Measurements from ENCODE around the gene TMSB4X. TPM values are rescaled to one million over a fixed set of nuclear protein-coding genes. Genes with fewer than 3 reads are reported as not detected.

The TMSB4X gene
- total RNA-seq, 1 experiment from 2014 or later, result 2,595 TPM

DNA sequence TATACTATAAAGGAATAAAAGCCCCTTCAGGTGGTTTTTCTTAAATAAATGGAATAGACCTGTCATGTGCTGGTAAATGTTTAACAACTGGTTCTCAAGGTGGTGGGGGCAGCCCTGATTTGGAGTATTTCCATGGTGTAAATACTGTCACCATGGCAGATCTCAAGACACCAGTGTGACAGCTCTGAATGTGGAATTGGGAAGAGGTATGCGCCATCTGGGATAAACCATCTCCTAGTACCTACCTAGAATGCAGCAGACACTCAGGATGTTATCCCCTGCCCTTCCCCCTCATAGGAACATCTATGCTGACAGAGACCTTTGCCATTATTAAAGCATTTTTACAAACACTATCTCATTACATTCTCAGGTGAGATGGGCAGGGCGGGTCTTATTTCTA, 26.4 kb upstream of the TMSB4X start:
- no peak for TF ChIP-seq IRF2 (CRISPR knock-in tag; IDR thresholded peaks at IDR 0.05; ENCODE audit: borderline replicate concordance, low read depth)
- TF ChIP-seq AR (CRISPR knock-in tag; IDR thresholded peaks at IDR 0.05), result no peak
- ATAC-seq (no peak), DNase-seq (ENCODE audit: low spot score) (no peak)
- Mint-ChIP-seq H3K27ac (no peak overlapping the region), H3K27me3 (ENCODE audit: low read depth) (no peaks in the 10 kb centered on the region), H3K9me3 (no peaks in the 10 kb centered on the region), H3K36me3 (no peaks in the 10 kb centered on the region), H3K4me1 (peaks cover 31% of the 10 kb centered on the region), H3K4me3 (no peak overlapping the region)
- CTCF ChIA-PET, result no interaction called here
- POLR2A ChIA-PET, result no interaction called here

GRCh38 chrX:12949205-12949926, 25.5 kb upstream of the TMSB4X start:
- DNase-seq (ENCODE audit: low spot score), result no peak
- no peak overlapping the region for H3K4me3 Mint-ChIP-seq
- no peak overlapping the region for H3K27ac Mint-ChIP-seq
- no peaks in the 10 kb centered on the region for H3K9me3 Mint-ChIP-seq
- ChIA-PET CTCF (interaction anchor here (0.9 to 1.3 kb wide), 2 partner anchors 21 to 539 kb away, joined by 3 to 4 read pairs; no protein-coding TSS in a partner anchor), POLR2A (no interaction called here)
- TF ChIP-seq ZNF263 (CRISPR knock-in tag; IDR thresholded peaks at IDR 0.05; ENCODE audit: low read depth) (no peak), GABPB1 (CRISPR knock-in tag; IDR thresholded peaks at IDR 0.05) (no peak), NFE2L1 (CRISPR knock-in tag; IDR thresholded peaks at IDR 0.05) (no peak), GRHL2 (CRISPR knock-in tag; IDR thresholded peaks at IDR 0.05; ENCODE audit: insufficient replicate concordance, severe bottlenecking) (no peak), EMX1 (CRISPR knock-in tag; IDR thresholded peaks at IDR 0.05) (no peak), ARID4B (CRISPR knock-in tag; IDR thresholded peaks at IDR 0.05; ENCODE audit: borderline replicate concordance) (no peak), NR3C1 (CRISPR knock-in tag; conservative IDR thresholded peaks at IDR 0.05; ENCODE audit: low read depth) (no peak), IRF2 (CRISPR knock-in tag; IDR thresholded peaks at IDR 0.05; ENCODE audit: borderline replicate concordance, low read depth) (no peak)
- TF ChIP-seq, protein P1, sequence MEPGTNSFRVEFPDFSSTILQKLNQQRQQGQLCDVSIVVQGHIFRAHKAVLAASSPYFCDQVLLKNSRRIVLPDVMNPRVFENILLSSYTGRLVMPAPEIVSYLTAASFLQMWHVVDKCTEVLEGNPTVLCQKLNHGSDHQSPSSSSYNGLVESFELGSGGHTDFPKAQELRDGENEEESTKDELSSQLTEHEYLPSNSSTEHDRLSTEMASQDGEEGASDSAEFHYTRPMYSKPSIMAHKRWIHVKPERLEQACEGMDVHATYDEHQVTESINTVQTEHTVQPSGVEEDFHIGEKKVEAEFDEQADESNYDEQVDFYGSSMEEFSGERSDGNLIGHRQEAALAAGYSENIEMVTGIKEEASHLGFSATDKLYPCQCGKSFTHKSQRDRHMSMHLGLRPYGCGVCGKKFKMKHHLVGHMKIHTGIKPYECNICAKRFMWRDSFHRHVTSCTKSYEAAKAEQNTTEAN (CRISPR knock-in tag; IDR thresholded peaks at IDR 0.05), result no peak
- H3K36me3 Mint-ChIP-seq, result no peaks in the 10 kb centered on the region
- peaks cover 31% of the 10 kb centered on the region for H3K4me1 Mint-ChIP-seq
- no peak for ATAC-seq
- no peaks in the 10 kb centered on the region for H3K27me3 Mint-ChIP-seq (ENCODE audit: low read depth)

- H3K4me1 Mint-ChIP-seq, result peaks cover 27% of the 10 kb centered on the region
- H3K4me3 Mint-ChIP-seq, result no peak overlapping the region
- no peaks in the 10 kb centered on the region for H3K36me3 Mint-ChIP-seq
- no peaks in the 10 kb centered on the region for H3K9me3 Mint-ChIP-seq
- ATAC-seq, result no peak
- ChIA-PET POLR2A (no interaction called here), CTCF (interaction anchor here (0.9 to 1.3 kb wide), 2 partner anchors 20 to 538 kb away, joined by 3 to 4 read pairs; no protein-coding TSS in a partner anchor)
- H3K27ac Mint-ChIP-seq, result no peak overlapping the region
- no peaks in the 10 kb centered on the region for H3K27me3 Mint-ChIP-seq (ENCODE audit: low read depth)
- no peak for DNase-seq (ENCODE audit: low spot score)
- TF ChIP-seq IRF1 (CRISPR knock-in tag; IDR thresholded peaks at IDR 0.05) (no peak), HMGA2 (CRISPR knock-in tag; IDR thresholded peaks at IDR 0.05) (no peak), FOXK1 (CRISPR knock-in tag; IDR thresholded peaks at IDR 0.05) (no peak), SOX15 (CRISPR knock-in tag; IDR thresholded peaks at IDR 0.05) (no peak)
- TF ChIP-seq, protein P2, sequence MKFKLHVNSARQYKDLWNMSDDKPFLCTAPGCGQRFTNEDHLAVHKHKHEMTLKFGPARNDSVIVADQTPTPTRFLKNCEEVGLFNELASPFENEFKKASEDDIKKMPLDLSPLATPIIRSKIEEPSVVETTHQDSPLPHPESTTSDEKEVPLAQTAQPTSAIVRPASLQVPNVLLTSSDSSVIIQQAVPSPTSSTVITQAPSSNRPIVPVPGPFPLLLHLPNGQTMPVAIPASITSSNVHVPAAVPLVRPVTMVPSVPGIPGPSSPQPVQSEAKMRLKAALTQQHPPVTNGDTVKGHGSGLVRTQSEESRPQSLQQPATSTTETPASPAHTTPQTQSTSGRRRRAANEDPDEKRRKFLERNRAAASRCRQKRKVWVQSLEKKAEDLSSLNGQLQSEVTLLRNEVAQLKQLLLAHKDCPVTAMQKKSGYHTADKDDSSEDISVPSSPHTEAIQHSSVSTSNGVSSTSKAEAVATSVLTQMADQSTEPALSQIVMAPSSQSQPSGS (CRISPR knock-in tag; IDR thresholded peaks at IDR 0.05; ENCODE audit: borderline replicate concordance, low read depth), result no peak
- TF ChIP-seq, protein P3, sequence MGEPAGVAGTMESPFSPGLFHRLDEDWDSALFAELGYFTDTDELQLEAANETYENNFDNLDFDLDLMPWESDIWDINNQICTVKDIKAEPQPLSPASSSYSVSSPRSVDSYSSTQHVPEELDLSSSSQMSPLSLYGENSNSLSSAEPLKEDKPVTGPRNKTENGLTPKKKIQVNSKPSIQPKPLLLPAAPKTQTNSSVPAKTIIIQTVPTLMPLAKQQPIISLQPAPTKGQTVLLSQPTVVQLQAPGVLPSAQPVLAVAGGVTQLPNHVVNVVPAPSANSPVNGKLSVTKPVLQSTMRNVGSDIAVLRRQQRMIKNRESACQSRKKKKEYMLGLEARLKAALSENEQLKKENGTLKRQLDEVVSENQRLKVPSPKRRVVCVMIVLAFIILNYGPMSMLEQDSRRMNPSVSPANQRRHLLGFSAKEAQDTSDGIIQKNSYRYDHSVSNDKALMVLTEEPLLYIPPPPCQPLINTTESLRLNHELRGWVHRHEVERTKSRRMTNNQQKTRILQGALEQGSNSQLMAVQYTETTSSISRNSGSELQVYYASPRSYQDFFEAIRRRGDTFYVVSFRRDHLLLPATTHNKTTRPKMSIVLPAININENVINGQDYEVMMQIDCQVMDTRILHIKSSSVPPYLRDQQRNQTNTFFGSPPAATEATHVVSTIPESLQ (CRISPR knock-in tag; IDR thresholded peaks at IDR 0.05), result no peak
These were observed 24.8 kb upstream of the TMSB4X start for GRCh38 chrX:12949927-12950656.
